H9 (cell line): ENCODE measurements around the gene DPF1. TPM values are rescaled to one million over a fixed set of nuclear protein-coding genes. Genes with fewer than 3 reads are reported as not detected.

Experiments used
- DNase-seq: peaks from one replicate; pipeline ENCODE4 v3.0.0-alpha.2; 2017
- H2AFZ ChIP-seq: one replicate; pipeline ENCODE4 v1.6.1; 2013; ENCODE audit warnings: mild to moderate bottlenecking, low read length, control low read depth, moderate library complexity
- H2AK5ac ChIP-seq: 2 replicates; pipeline ENCODE4 v1.6.1; 2013; ENCODE audit warnings: low read length, control low read depth, mixed read lengths; ENCODE audit not compliant: insufficient read length
- H2BK120ac ChIP-seq: one replicate; pipeline ENCODE4 v1.6.1; 2013; ENCODE audit warnings: low read depth, mild to moderate bottlenecking, low read length, control low read depth, inconsistent platforms; ENCODE audit not compliant: poor library complexity, severe bottlenecking
- H2BK12ac ChIP-seq: 2 replicates; pipeline ENCODE4 v1.6.1; 2013; ENCODE audit warnings: low read length, control low read depth, mixed read lengths, low read depth; ENCODE audit not compliant: insufficient read length
- H2BK15ac ChIP-seq: 2 replicates; pipeline ENCODE4 v1.6.1; 2013; ENCODE audit warnings: low read depth, low read length, control low read depth
- H2BK20ac ChIP-seq: one replicate; pipeline ENCODE4 v1.6.1; 2013; ENCODE audit warnings: low read depth, mild to moderate bottlenecking, low read length, control low read depth, inconsistent platforms; ENCODE audit not compliant: poor library complexity, severe bottlenecking
- H2BK5ac ChIP-seq: 2 replicates; pipeline ENCODE4 v1.6.1; 2013; ENCODE audit warnings: low read length, control low read depth, mixed read lengths; ENCODE audit not compliant: insufficient read length
- H3K14ac ChIP-seq: 2 replicates; pipeline ENCODE4 v1.6.1; 2013; ENCODE audit warnings: low read length, control low read depth; ENCODE audit not compliant: insufficient read depth
- H3K18ac ChIP-seq: 2 replicates; pipeline ENCODE4 v1.6.1; 2013; ENCODE audit warnings: low read depth, mild to moderate bottlenecking, mixed read lengths, low read length, control low read depth; ENCODE audit not compliant: insufficient read length
- H3K23ac ChIP-seq: 2 replicates; pipeline ENCODE4 v1.6.1; 2013; ENCODE audit warnings: low read length, control low read depth, mixed read lengths, low read depth; ENCODE audit not compliant: insufficient read length
- H3K23me2 ChIP-seq: 2 replicates; pipeline ENCODE4 v1.6.1; 2013; ENCODE audit warnings: low read depth, mild to moderate bottlenecking, mixed read lengths, low read length, control low read depth; ENCODE audit not compliant: insufficient read length, poor library complexity, severe bottlenecking
- H3K27ac ChIP-seq: 2 replicates; pipeline ENCODE4 v1.5.1; 2013; ENCODE audit warnings: low read length, control low read depth, mixed read lengths, low read depth; ENCODE audit not compliant: insufficient read length
- H3K27me3 ChIP-seq: 2 replicates; pipeline ENCODE4 v1.6.1; 2013; ENCODE audit warnings: low read length, control low read depth, inconsistent platforms; ENCODE audit not compliant: insufficient read depth
- H3K4ac ChIP-seq: 2 replicates; pipeline ENCODE4 v1.6.1; 2013; ENCODE audit warnings: low read depth, mild to moderate bottlenecking, control low read depth, inconsistent platforms, low read length, moderate library complexity
- H3K4me1 ChIP-seq: 2 replicates; pipeline ENCODE4 v1.6.1; 2013; ENCODE audit warnings: low read length, control low read depth, inconsistent platforms; ENCODE audit not compliant: insufficient read depth
- H3K4me2 ChIP-seq: 2 replicates; pipeline ENCODE4 v1.6.1; 2013; ENCODE audit warnings: low read length, control low read depth, mixed read lengths; ENCODE audit not compliant: insufficient read length, insufficient read depth
- H3K56ac ChIP-seq: 2 replicates; pipeline ENCODE4 v1.6.1; 2013; ENCODE audit warnings: low read depth, mild to moderate bottlenecking, mixed read lengths, low read length, control low read depth; ENCODE audit not compliant: insufficient read length
- H3K79me1 ChIP-seq: 2 replicates; pipeline ENCODE4 v1.6.1; 2013; ENCODE audit warnings: low read depth, mild to moderate bottlenecking, moderate library complexity, low read length, control low read depth, inconsistent platforms; ENCODE audit not compliant: insufficient read depth, poor library complexity, severe bottlenecking
- H3K79me2 ChIP-seq: 2 replicates; pipeline ENCODE4 v1.6.1; 2013; ENCODE audit warnings: low read length, control low read depth, inconsistent platforms; ENCODE audit not compliant: insufficient read depth
- H3K9ac ChIP-seq: 2 replicates; pipeline ENCODE4 v1.6.1; 2013; ENCODE audit warnings: low read length, control low read depth, mixed read lengths; ENCODE audit not compliant: insufficient read length; ENCODE audit errors: extremely low read depth
- H3K9me3 ChIP-seq: one replicate; pipeline ENCODE4 v1.6.1; 2013; ENCODE audit warnings: low read depth, low read length, inconsistent platforms; ENCODE audit not compliant: control insufficient read depth
- H3T11ph ChIP-seq: one replicate; pipeline ENCODE4 v1.6.1; 2013; ENCODE audit warnings: mild to moderate bottlenecking, low read length, control low read depth, inconsistent platforms
- H4K20me1 ChIP-seq: one replicate; pipeline ENCODE4 v1.6.1; 2013; ENCODE audit not compliant: control insufficient read depth, insufficient read length, insufficient read depth
- H4K5ac ChIP-seq: 2 replicates; pipeline ENCODE4 v1.6.1; 2013; ENCODE audit warnings: low read depth, mild to moderate bottlenecking, mixed read lengths, low read length, control low read depth; ENCODE audit not compliant: insufficient read length
- H4K8ac ChIP-seq: replicated peaks from 2 replicates; pipeline ENCODE4 v1.6.1; 2013; ENCODE audit warnings: low read length, control low read depth, mixed read lengths, low read depth; ENCODE audit not compliant: insufficient read length
- H4K91ac ChIP-seq: 2 replicates; pipeline ENCODE4 v1.6.1; 2013; ENCODE audit warnings: low read depth, mild to moderate bottlenecking, moderate library complexity, mixed read lengths, low read length, control low read depth; ENCODE audit not compliant: insufficient read length
- H3K27ac Mint-ChIP-seq, 3 experiments: 2 replicates in 2 of 3; 3 replicates in 1 of 3; pipeline ENCODE4 v1.8.0; 2020 to 2021; ENCODE audit warnings: mixed read lengths in 3 of 3, mild to moderate bottlenecking in 1 of 3, moderate library complexity in 1 of 3
- H3K27me3 Mint-ChIP-seq: 2 replicates; pipeline ENCODE4 v1.8.0; 2021; ENCODE audit warnings: low read depth, mild to moderate bottlenecking, moderate library complexity, mixed read lengths
- H3K36me3 Mint-ChIP-seq, 3 experiments: 2 replicates in 2 of 3; 3 replicates in 1 of 3; pipeline ENCODE4 v1.8.0; 2020 to 2021; ENCODE audit warnings: low read depth in 3 of 3, mixed read lengths in 3 of 3; ENCODE audit not compliant: insufficient read depth in 1 of 3
- H3K4me1 Mint-ChIP-seq, 2 experiments: 2 replicates each; pipeline ENCODE4 v1.8.0; 2020; ENCODE audit warnings: mixed read lengths in 2 of 2
- H3K4me3 Mint-ChIP-seq, 2 experiments: 2 replicates in 1 of 2; 3 replicates in 1 of 2; pipeline ENCODE4 v1.8.0; 2020 to 2021; ENCODE audit warnings: mild to moderate bottlenecking in 2 of 2, mixed read lengths in 2 of 2, moderate library complexity in 1 of 2
- H3K9me3 Mint-ChIP-seq, 2 experiments: 2 replicates in 1 of 2; 3 replicates in 1 of 2; pipeline ENCODE4 v1.8.0; 2020; ENCODE audit warnings: mild to moderate bottlenecking in 2 of 2, mixed read lengths in 2 of 2, moderate library complexity in 1 of 2
- WGBS: extraction: QIAGEN DNeasy Blood & Tissue Kit; methylation state at CpG from one replicate; pipeline ENCODE4 v1.1.7; 2013; ENCODE audit warnings: missing lambda C conversion rate, low lambda C conversion rate, mixed read lengths; ENCODE audit not compliant: insufficient read length; ENCODE audit errors: extremely low coverage; 5-methylcytosine and 5-hydroxymethylcytosine counted together
- total RNA-seq: library from RNA; stranded (reverse); gene quantifications from 2 replicates; pipeline ENCODE4 v1.2.1, GENCODE V29; 2021
- TF ChIP-seq, protein P1 (sequence below): fragments of 200-600 bp; sonication (generic); conservative IDR thresholded peaks from 3 replicates; pipeline ENCODE4 v1.8.0; 2021; ENCODE audit warnings: antibody characterized with exemption, mild to moderate bottlenecking

Gene DPF1
- total RNA-seq, 1 experiment from 2014 or later = 12.0 TPM

DNA sequence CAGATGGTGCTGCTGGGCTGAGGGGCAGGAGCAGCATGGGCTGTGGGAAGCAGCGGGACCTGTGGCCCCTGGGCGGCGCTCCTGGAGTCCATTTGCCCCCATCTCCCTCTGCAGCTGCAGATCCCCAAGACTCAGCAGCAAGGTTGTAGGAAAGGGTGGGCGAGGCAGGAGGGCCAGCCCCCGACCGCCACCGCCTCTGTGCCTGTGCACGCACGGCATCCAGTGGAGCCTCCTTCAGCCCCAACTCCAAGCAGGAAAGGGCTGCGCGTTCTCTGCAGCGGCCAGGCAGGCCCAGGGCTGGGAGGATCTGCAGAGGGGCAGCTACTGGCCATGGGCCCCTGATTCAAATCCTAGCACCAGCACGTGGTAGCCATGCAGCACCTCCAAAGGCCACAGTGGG is 20.8 kb downstream of the DPF1 start:
- H2AK5ac ChIP-seq = no peak overlapping the region

More for the DNA sequence above, 20.8 kb downstream of the DPF1 start:
- no peak overlapping the region for H3K27ac Mint-ChIP-seq
- no peak overlapping the region for H2AFZ ChIP-seq
- H3K9me3 Mint-ChIP-seq = no peaks in the 10 kb centered on the region
- no peaks in the 10 kb centered on the region for H4K20me1 ChIP-seq
- peaks cover 3% of the 10 kb centered on the region; the same call in 1 of the 2 replicates for H3K27me3 Mint-ChIP-seq
- no peak overlapping the region for H4K5ac ChIP-seq
- H3K4me3 Mint-ChIP-seq = no peak overlapping the region
- no peak overlapping the region for H2BK20ac ChIP-seq
- H4K8ac ChIP-seq = no peak overlapping the region
- no peaks in the 10 kb centered on the region for H3K23me2 ChIP-seq
- H3T11ph ChIP-seq = no peak overlapping the region
- no peaks in the 10 kb centered on the region for H3K27me3 ChIP-seq
- no peak overlapping the region for H3K56ac ChIP-seq
- no peak overlapping the region for H2BK12ac ChIP-seq
- H3K79me1 ChIP-seq = no peaks in the 10 kb centered on the region
- H3K4me1 Mint-ChIP-seq = peaks cover 0 to 17% of the 10 kb centered on the region in 2 experiments; a peak in 3 of 4 replicates
- H3K27ac ChIP-seq = no peak overlapping the region
- H3K4me2 ChIP-seq = no peak overlapping the region
- H3K79me2 ChIP-seq = no peaks in the 10 kb centered on the region
- H3K36me3 Mint-ChIP-seq = peaks cover 0 to 26% (median 23%) of the 10 kb centered on the region in 3 experiments; a peak in 5 of 7 replicates
- H3K18ac ChIP-seq = no peak overlapping the region
- H3K9me3 ChIP-seq = no peaks in the 10 kb centered on the region
- H4K91ac ChIP-seq = no peak overlapping the region
- no peak overlapping the region for H2BK5ac ChIP-seq
- peak; percentile 24 for DNase-seq
- no peak overlapping the region; the same call in 1 of the 2 replicates for H3K14ac ChIP-seq
- H3K4me1 ChIP-seq = no peaks in the 10 kb centered on the region
- no peak overlapping the region for H3K9ac ChIP-seq
- H2BK15ac ChIP-seq = no peak overlapping the region
- H3K23ac ChIP-seq = no peak overlapping the region
- H3K4ac ChIP-seq = no peak overlapping the region
- no CpG with 5 or more reads among the region's 13 CpGs for WGBS
- TF ChIP-seq, protein P1, sequence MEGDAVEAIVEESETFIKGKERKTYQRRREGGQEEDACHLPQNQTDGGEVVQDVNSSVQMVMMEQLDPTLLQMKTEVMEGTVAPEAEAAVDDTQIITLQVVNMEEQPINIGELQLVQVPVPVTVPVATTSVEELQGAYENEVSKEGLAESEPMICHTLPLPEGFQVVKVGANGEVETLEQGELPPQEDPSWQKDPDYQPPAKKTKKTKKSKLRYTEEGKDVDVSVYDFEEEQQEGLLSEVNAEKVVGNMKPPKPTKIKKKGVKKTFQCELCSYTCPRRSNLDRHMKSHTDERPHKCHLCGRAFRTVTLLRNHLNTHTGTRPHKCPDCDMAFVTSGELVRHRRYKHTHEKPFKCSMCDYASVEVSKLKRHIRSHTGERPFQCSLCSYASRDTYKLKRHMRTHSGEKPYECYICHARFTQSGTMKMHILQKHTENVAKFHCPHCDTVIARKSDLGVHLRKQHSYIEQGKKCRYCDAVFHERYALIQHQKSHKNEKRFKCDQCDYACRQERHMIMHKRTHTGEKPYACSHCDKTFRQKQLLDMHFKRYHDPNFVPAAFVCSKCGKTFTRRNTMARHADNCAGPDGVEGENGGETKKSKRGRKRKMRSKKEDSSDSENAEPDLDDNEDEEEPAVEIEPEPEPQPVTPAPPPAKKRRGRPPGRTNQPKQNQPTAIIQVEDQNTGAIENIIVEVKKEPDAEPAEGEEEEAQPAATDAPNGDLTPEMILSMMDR = no peak
- H2BK120ac ChIP-seq = no peak overlapping the region
